Bronchial epithelial cell (primary cell): Measurements from ENCODE around the gene EP400. TPM values are rescaled to one million over a fixed set of nuclear protein-coding genes. Genes with fewer than 3 reads are reported as not detected.

Experiments
- DNase-seq: peaks from one replicate; pipeline ENCODE4 v3.0.0-alpha.2; 2010; ENCODE audit warnings: low read depth
- FAIRE-seq: peaks from 2 replicates; lab custom pipeline; 2011; peaks lifted over from hg19 to GRCh38; lab: Jason Lieb, UNC
- H3K27me3 ChIP-seq: 2 replicates; pipeline ENCODE4 v1.5.1; 2011; ENCODE audit warnings: low read length; ENCODE audit not compliant: control insufficient read depth, insufficient read depth
- H3K36me3 ChIP-seq: 2 replicates; pipeline ENCODE4 v1.5.1; 2011; ENCODE audit warnings: low read length; ENCODE audit not compliant: control insufficient read depth, insufficient read depth
- H3K4me3 ChIP-seq: 2 replicates; pipeline ENCODE4 v1.5.1; 2011; ENCODE audit warnings: mild to moderate bottlenecking, low read depth, low read length, control low read depth
- CTCF ChIP-seq: IDR thresholded peaks from 2 replicates; pipeline ENCODE4 v1.5.1; 2011; ENCODE audit warnings: mild to moderate bottlenecking, moderate library complexity, low read length, control low read depth, inconsistent platforms; ENCODE audit not compliant: insufficient read depth, severe bottlenecking
- total RNA-seq: library from RNA; depleted of rRNA; stranded (reverse); fragments of >200 nt; gene quantifications from 2 replicates; pipeline ENCODE4 v1.2.1, GENCODE V29; 2014

Gene EP400
- total RNA-seq, 1 donor from 2014 or later = 5.8 TPM

- peaks cover 14% of the 10 kb centered on the region for H3K36me3 ChIP-seq
- FAIRE-seq (no peak), DNase-seq (no peak)
- no peak overlapping the region for H3K4me3 ChIP-seq
- no peaks in the 10 kb centered on the region for H3K27me3 ChIP-seq
- TF ChIP-seq CTCF = no peak
Observed at GRCh38 chr12:131923260-131923659, 26.5 kb upstream of the EP400 start.

- H3K36me3 ChIP-seq = peaks cover 6% of the 10 kb centered on the region
- DNase-seq = no peak
- no peaks in the 10 kb centered on the region for H3K27me3 ChIP-seq
- H3K4me3 ChIP-seq = no peak overlapping the region
- TF ChIP-seq CTCF = no peak
- no peak for FAIRE-seq
Observed at GRCh38 chr12:131927110-131928079, 22.3 kb upstream of the EP400 start.

- TF ChIP-seq CTCF = no peak
- peak overlapping the region; percentile 98 for H3K4me3 ChIP-seq
- FAIRE-seq (no peak), DNase-seq (no peak)
- H3K36me3 ChIP-seq = peaks cover 12% of the 10 kb centered on the region
- H3K27me3 ChIP-seq = no peaks in the 10 kb centered on the region
Observed at GRCh38 chr12:131928080-131928710, 21.5 kb upstream of the EP400 start.

GRCh38 chr12:131928711-131929580, 20.8 kb upstream of the EP400 start, which contains the start of gene PUS1:
TSS of gene PUS1 (plus strand) at chr12:131929276. CDS start at chr12:131929723, 447 bp downstream.
- no peak for FAIRE-seq
- no peaks in the 10 kb centered on the region for H3K27me3 ChIP-seq
- DNase-seq = peak; percentile 75
- peaks cover 19% of the 10 kb centered on the region for H3K36me3 ChIP-seq
- no peak for TF ChIP-seq CTCF
- peak within 1 kb of the TSS; percentile 98 for H3K4me3 ChIP-seq

GRCh38 chr12:131929581-131930456, 19.9 kb upstream of the EP400 start:
- DNase-seq (peak; percentile 4), FAIRE-seq (peak; percentile 58)
- Histone ChIP-seq H3K4me3 (peak overlapping the region; percentile 98), H3K27me3 (no peaks in the 10 kb centered on the region), H3K36me3 (peaks cover 24% of the 10 kb centered on the region)
- no peak for TF ChIP-seq CTCF
